Measurements from ENCODE around the gene THAP7.

- TF ChIP-seq, protein P1, sequence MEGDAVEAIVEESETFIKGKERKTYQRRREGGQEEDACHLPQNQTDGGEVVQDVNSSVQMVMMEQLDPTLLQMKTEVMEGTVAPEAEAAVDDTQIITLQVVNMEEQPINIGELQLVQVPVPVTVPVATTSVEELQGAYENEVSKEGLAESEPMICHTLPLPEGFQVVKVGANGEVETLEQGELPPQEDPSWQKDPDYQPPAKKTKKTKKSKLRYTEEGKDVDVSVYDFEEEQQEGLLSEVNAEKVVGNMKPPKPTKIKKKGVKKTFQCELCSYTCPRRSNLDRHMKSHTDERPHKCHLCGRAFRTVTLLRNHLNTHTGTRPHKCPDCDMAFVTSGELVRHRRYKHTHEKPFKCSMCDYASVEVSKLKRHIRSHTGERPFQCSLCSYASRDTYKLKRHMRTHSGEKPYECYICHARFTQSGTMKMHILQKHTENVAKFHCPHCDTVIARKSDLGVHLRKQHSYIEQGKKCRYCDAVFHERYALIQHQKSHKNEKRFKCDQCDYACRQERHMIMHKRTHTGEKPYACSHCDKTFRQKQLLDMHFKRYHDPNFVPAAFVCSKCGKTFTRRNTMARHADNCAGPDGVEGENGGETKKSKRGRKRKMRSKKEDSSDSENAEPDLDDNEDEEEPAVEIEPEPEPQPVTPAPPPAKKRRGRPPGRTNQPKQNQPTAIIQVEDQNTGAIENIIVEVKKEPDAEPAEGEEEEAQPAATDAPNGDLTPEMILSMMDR (IDR thresholded peaks at IDR 0.05) = no peak
- TF ChIP-seq POLR2A (IDR thresholded peaks at IDR 0.05) (no peak), EP300 (IDR thresholded peaks at IDR 0.05) (no peak), POLR2AphosphoS5 (IDR thresholded peaks at IDR 0.05) (no peak)
These were observed 13.6 kb upstream of the THAP7 start for GRCh38 chr22:21015466-21016006.

Measured in suprapubic skin (tissue), 4 donors.